OCI-LY1 (cell line): ENCODE measurements around the gene DCDC2.

Experiments used
- CTCF ChIP-seq: fragments of 200-600 bp; sonication (generic), shearing (Covaris generic); IDR thresholded peaks from 2 replicates; pipeline ENCODE4 v1.5.1; 2017; ENCODE audit warnings: mild to moderate bottlenecking, antibody characterized with exemption, low read length, moderate library complexity, mixed read lengths
- EZH2 ChIP-seq: fragments of 200-600 bp; sonication (generic), shearing (Covaris generic); IDR thresholded peaks from 2 replicates; pipeline ENCODE4 v1.8.0; 2017; ENCODE audit warnings: borderline replicate concordance, mixed run types, mild to moderate bottlenecking, antibody characterized with exemption, low read length, moderate library complexity, mixed read lengths

GRCh38 chr6:24330137-24330732 lies 27.6 kb downstream of the DCDC2 start:
- TF ChIP-seq EZH2 (no peak), CTCF (no peak)
